Tibial artery (tissue), 4 donors: ENCODE data around the gene GRIK5.

ENCODE experiments used
- DNase-seq, 2 donors: peaks; one replicate each; pipeline ENCODE4 v3.0.0-alpha.2; 2019
- H3K27ac ChIP-seq, 2 donors: fragments of 200-600 bp; sonication (generic) in 1 of 2; 1 replicate in 1 of 2; 2 replicates in 1 of 2; pipeline ENCODE4 v1.5.1; 2018 to 2019; ENCODE audit warnings: mild to moderate bottlenecking in 1 of 2
- H3K27me3 ChIP-seq, 2 donors: fragments of 200-600 bp; sonication (generic) in 1 of 2; one replicate each; pipeline versions ENCODE4 v1.5.1 to v1.6.0; 2016 to 2019
- H3K36me3 ChIP-seq, 3 donors: fragments of 200-600 bp; sonication (generic) in 2 of 3; one replicate each; pipeline ENCODE4 v1.5.1; 2016 to 2019; ENCODE audit warnings: mild to moderate bottlenecking in 2 of 3
- H3K4me1 ChIP-seq, 4 donors: fragments of 200-600 bp; sonication (generic) in 2 of 4; 1 replicate in 3 of 4; 2 replicates in 1 of 4; pipeline ENCODE4 v1.5.1; 2016 to 2019
- H3K4me3 ChIP-seq, 2 donors: fragments of 200-600 bp; sonication (generic) in 1 of 2; 1 replicate in 1 of 2; 2 replicates in 1 of 2; pipeline ENCODE4 v1.5.1; 2018 to 2019; ENCODE audit warnings: mild to moderate bottlenecking in 2 of 2
- H3K9me3 ChIP-seq, 3 donors: fragments of 200-600 bp; sonication (generic) in 1 of 3; one replicate each; pipeline ENCODE4 v1.5.1; 2016 to 2019
- intact Hi-C: fragments of 100-400 bp; cut with DNase I; formaldehyde crosslinking; loops from one replicate; pipeline ENCODE4 v1.15.0; 2023; ENCODE audit warnings: low total_unique reads
- TF ChIP-seq, protein P1 (sequence below), 2 experiments: fragments of 200-600 bp in 1 of 2; fragments of 450-650 bp in 1 of 2; IDR thresholded peaks; one replicate each; pipeline ENCODE4 v1.5.1; 2017 to 2019; ENCODE audit warnings: antibody characterized with exemption in 2 of 2, mild to moderate bottlenecking in 1 of 2, moderate library complexity in 1 of 2

GRIK5 gene

DNA sequence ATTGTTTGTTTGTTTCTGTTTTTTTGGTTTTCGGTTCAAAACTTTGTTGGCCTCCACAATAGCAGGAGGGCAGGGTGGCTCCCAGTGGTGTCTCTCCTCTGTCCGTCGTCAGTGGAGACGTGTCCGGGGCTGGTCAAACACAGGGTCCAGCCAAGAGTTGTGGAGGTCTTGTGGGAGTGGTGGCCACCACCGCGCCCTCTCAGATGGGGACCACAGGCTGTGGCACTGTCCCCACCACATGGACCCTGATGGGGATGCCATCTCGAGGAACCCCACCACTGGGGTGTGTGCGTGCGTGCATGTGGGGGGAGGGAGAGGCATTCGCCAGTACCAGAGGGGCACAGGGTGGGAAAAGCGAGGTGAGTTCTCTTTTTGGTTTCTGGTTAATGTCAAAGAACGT is 19.8 kb upstream of the GRIK5 start:
- intact Hi-C loops, result no loop called here
- Histone ChIP-seq H3K4me1 (peaks cover 0 to 13% (median 2%) of the 10 kb centered on the region in 4 donors), H3K27me3 (no peaks in the 10 kb centered on the region), H3K9me3 (no peaks in the 10 kb centered on the region), H3K4me3 (no peak overlapping the region), H3K36me3 (no peaks in the 10 kb centered on the region), H3K27ac (no peak overlapping the region)
- no peak for DNase-seq
- TF ChIP-seq, protein P1, sequence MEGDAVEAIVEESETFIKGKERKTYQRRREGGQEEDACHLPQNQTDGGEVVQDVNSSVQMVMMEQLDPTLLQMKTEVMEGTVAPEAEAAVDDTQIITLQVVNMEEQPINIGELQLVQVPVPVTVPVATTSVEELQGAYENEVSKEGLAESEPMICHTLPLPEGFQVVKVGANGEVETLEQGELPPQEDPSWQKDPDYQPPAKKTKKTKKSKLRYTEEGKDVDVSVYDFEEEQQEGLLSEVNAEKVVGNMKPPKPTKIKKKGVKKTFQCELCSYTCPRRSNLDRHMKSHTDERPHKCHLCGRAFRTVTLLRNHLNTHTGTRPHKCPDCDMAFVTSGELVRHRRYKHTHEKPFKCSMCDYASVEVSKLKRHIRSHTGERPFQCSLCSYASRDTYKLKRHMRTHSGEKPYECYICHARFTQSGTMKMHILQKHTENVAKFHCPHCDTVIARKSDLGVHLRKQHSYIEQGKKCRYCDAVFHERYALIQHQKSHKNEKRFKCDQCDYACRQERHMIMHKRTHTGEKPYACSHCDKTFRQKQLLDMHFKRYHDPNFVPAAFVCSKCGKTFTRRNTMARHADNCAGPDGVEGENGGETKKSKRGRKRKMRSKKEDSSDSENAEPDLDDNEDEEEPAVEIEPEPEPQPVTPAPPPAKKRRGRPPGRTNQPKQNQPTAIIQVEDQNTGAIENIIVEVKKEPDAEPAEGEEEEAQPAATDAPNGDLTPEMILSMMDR (IDR thresholded peaks at IDR 0.05), result no peak

GRCh38 chr19:42089191-42089750 is 19.3 kb upstream of the GRIK5 start:
- intact Hi-C loops, result no loop called here
- no peaks in the 10 kb centered on the region for H3K9me3 ChIP-seq
- peaks cover 0 to 13% (median 2%) of the 10 kb centered on the region in 4 donors for H3K4me1 ChIP-seq
- H3K27me3 ChIP-seq, result no peaks in the 10 kb centered on the region
- peaks cover 0 to 2% (median under 1%) of the 10 kb centered on the region in 3 donors for H3K36me3 ChIP-seq
- no peak overlapping the region for H3K4me3 ChIP-seq
- H3K27ac ChIP-seq, result peak overlapping the region in 1 of 2 donors; percentile 19
- DNase-seq, result no peak
- TF ChIP-seq, protein P1 (IDR thresholded peaks at IDR 0.05), result no peak

GRCh38 chr19:42088471-42089190 is 18.6 kb upstream of the GRIK5 start:
- Histone ChIP-seq H3K9me3 (no peaks in the 10 kb centered on the region), H3K4me1 (peaks cover 0 to 13% (median 1%) of the 10 kb centered on the region in 4 donors), H3K27ac (peak overlapping the region in 1 of 2 donors; percentile 19), H3K36me3 (peaks cover 3 to 9% (median 6%) of the 10 kb centered on the region in 3 donors), H3K27me3 (no peaks in the 10 kb centered on the region), H3K4me3 (peak overlapping the region in 1 of 2 donors; percentile 7)
- intact Hi-C loops, result no loop called here
- no peak for DNase-seq
- TF ChIP-seq, protein P1 (IDR thresholded peaks at IDR 0.05), result no peak

DNA sequence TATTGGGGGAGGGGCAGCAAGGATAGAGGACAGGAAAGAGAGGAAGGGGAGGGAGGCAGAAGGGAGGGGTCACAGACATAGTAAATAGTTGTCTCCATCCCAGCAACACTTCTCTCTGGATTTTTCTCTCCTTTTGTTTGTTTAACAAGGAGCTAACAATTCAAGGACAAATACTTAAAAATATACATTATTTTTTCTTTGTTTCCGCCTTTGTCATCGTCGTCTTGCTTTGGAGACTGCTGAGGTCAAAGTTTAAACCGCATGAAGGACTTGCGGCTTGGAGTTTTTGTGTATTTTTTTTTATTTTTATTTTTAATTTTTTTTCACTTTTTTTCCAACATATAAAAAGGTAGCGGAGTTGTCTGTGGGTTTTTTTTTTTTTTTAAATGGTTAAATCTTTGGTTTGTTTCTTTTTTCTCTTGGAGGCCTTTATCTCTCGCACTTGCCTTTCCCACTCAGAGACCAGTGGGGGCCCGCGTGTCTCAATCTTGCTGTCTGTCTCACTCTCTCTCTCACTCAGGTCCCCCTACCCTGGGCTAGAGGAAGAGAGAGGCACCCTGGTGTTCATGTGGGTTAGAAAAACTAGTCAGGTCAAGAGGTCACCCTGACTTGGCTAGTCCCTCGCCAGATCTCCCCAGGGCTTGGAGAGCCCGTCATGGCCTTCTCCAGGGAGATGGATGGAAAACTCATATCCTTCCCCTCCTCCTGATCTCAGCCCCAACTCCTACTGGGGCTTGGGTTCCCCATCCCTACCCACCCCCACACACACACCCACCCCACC is 17.0 kb upstream of the GRIK5 start:
- TF ChIP-seq, protein P1 (IDR thresholded peaks at IDR 0.05), result no peak
- intact Hi-C loops, result no loop called here
- H3K36me3 ChIP-seq, result peaks cover 8 to 24% (median 15%) of the 10 kb centered on the region in 3 donors
- no peaks in the 10 kb centered on the region for H3K27me3 ChIP-seq
- no peak for DNase-seq
- no peak overlapping the region for H3K4me3 ChIP-seq
- H3K9me3 ChIP-seq, result no peaks in the 10 kb centered on the region
- H3K27ac ChIP-seq, result no peak overlapping the region
- peaks cover 0 to 13% (median 0%) of the 10 kb centered on the region in 4 donors for H3K4me1 ChIP-seq

GRCh38 chr19:42086188-42086736 is 16.3 kb upstream of the GRIK5 start:
- H3K4me3 ChIP-seq, result no peak overlapping the region

More at GRCh38 chr19:42086188-42086736, 16.3 kb upstream of the GRIK5 start:
- Histone ChIP-seq H3K27ac (no peak overlapping the region), H3K27me3 (no peaks in the 10 kb centered on the region), H3K36me3 (peaks cover 15 to 31% (median 18%) of the 10 kb centered on the region in 3 donors), H3K4me1 (peaks cover 0 to 13% (median 0%) of the 10 kb centered on the region in 4 donors), H3K9me3 (no peaks in the 10 kb centered on the region)
- intact Hi-C loops, result no loop called here
- DNase-seq, result no peak
- TF ChIP-seq, protein P1 (IDR thresholded peaks at IDR 0.05), result no peak
